Liver (tissue), 9 donors: ENCODE data around the gene LRMDA. TPM values are rescaled to one million over a fixed set of nuclear protein-coding genes. Genes with fewer than 3 reads are reported as not detected.

Experiments used
- DNase-seq: peaks from one replicate; pipeline ENCODE4 v3.0.0-alpha.2; 2017; ENCODE audit warnings: low spot score
- H3K27ac ChIP-seq, 2 donors: one replicate each; pipeline ENCODE4 v1.7.0; 2013; ENCODE audit warnings: inconsistent platforms in 2 of 2, low read length in 2 of 2, control low read depth in 1 of 2, low read depth in 1 of 2, mild to moderate bottlenecking in 1 of 2
- H3K27me3 ChIP-seq, 4 donors: one replicate each; pipeline versions ENCODE4 v1.6.1 to v1.7.0; 2013; ENCODE audit warnings: low read length in 3 of 4, inconsistent platforms in 1 of 4, mild to moderate bottlenecking in 1 of 4, moderate library complexity in 1 of 4; ENCODE audit not compliant: control insufficient read depth in 4 of 4, insufficient read depth in 4 of 4
- H3K36me3 ChIP-seq, 4 donors: one replicate each; pipeline versions ENCODE4 v1.6.1 to v1.7.0; 2013; ENCODE audit warnings: low read length in 3 of 4, mild to moderate bottlenecking in 3 of 4, low read depth in 1 of 4, moderate library complexity in 1 of 4; ENCODE audit not compliant: control insufficient read depth in 4 of 4, insufficient read depth in 3 of 4
- H3K4me1 ChIP-seq, 4 donors: one replicate each; pipeline versions ENCODE4 v1.6.1 to v1.7.0; 2013; ENCODE audit warnings: low read length in 3 of 4, mild to moderate bottlenecking in 3 of 4, moderate library complexity in 1 of 4; ENCODE audit not compliant: control insufficient read depth in 4 of 4, insufficient read depth in 4 of 4
- H3K4me3 ChIP-seq, 3 donors: one replicate each; pipeline versions ENCODE4 v1.6.1 to v1.7.0; 2013; ENCODE audit warnings: low read length in 3 of 3, control low read depth in 1 of 3, low read depth in 1 of 3, mild to moderate bottlenecking in 1 of 3
- H3K9ac ChIP-seq, 2 donors: one replicate each; pipeline ENCODE4 v1.7.0; 2013; ENCODE audit warnings: low read length in 2 of 2, mild to moderate bottlenecking in 2 of 2, moderate library complexity in 2 of 2, control low read depth in 1 of 2, low read depth in 1 of 2
- H3K9me3 ChIP-seq, 4 donors: one replicate each; pipeline versions ENCODE4 v1.6.1 to v1.7.0; 2013; ENCODE audit warnings: low read length in 3 of 4; ENCODE audit not compliant: control insufficient read depth in 4 of 4
- ATF3 ChIP-seq: IDR thresholded peaks from 2 replicates; pipeline ENCODE4 v1.6.1; 2016; ENCODE audit warnings: antibody characterized with exemption
- CTCF ChIP-seq: fragments of 150-350 bp; IDR thresholded peaks from 2 replicates; pipeline ENCODE4 v1.5.1; 2017; ENCODE audit warnings: improper control_type of control experiment, low read depth, low read length; ENCODE audit not compliant: missing input control
- EGR1 ChIP-seq, 2 donors: IDR thresholded peaks; 2 replicates each; pipeline ENCODE4 v1.6.1; 2016 to 2018; ENCODE audit warnings: antibody characterized with exemption in 2 of 2, low read depth in 2 of 2
- FOXA1 ChIP-seq: IDR thresholded peaks from 2 replicates; pipeline ENCODE4 v1.6.1; 2016; ENCODE audit warnings: antibody characterized with exemption
- FOXA2 ChIP-seq: IDR thresholded peaks from 2 replicates; pipeline ENCODE4 v1.6.1; 2016; ENCODE audit warnings: antibody characterized with exemption
- GABPA ChIP-seq, 2 donors: IDR thresholded peaks in 1 of 2; conservative IDR thresholded peaks in 1 of 2; 2 replicates each; pipeline ENCODE4 v1.6.1; 2016; ENCODE audit warnings: antibody characterized with exemption in 2 of 2, mild to moderate bottlenecking in 1 of 2, moderate library complexity in 1 of 2
- HNF4A ChIP-seq, 2 donors: conservative IDR thresholded peaks; 2 replicates each; pipeline ENCODE4 v1.6.1; 2016; ENCODE audit warnings: antibody characterized with exemption in 2 of 2, mild to moderate bottlenecking in 2 of 2
- HNF4G ChIP-seq: IDR thresholded peaks from 2 replicates; pipeline ENCODE4 v1.6.1; 2016; ENCODE audit warnings: antibody characterized with exemption
- JUND ChIP-seq, 2 donors: IDR thresholded peaks; 2 replicates each; pipeline ENCODE4 v1.6.1; 2016; ENCODE audit warnings: antibody characterized with exemption in 2 of 2
- MAX ChIP-seq: IDR thresholded peaks from 2 replicates; pipeline ENCODE4 v1.6.1; 2016; ENCODE audit warnings: antibody characterized with exemption
- NR2F2 ChIP-seq: IDR thresholded peaks from 2 replicates; pipeline ENCODE4 v1.6.1; 2016; ENCODE audit warnings: antibody characterized with exemption
- RAD21 ChIP-seq, 2 donors: IDR thresholded peaks; 2 replicates each; pipeline ENCODE4 v1.6.1; 2016; ENCODE audit warnings: antibody characterized with exemption in 2 of 2, mild to moderate bottlenecking in 2 of 2
- REST ChIP-seq: IDR thresholded peaks from 2 replicates; pipeline ENCODE4 v1.6.1; 2016; ENCODE audit warnings: antibody characterized with exemption, mild to moderate bottlenecking
- RXRA ChIP-seq, 2 donors: IDR thresholded peaks; 2 replicates each; pipeline ENCODE4 v1.6.1; 2017 to 2018; ENCODE audit warnings: antibody characterized with exemption in 2 of 2, mild to moderate bottlenecking in 1 of 2
- SP1 ChIP-seq: IDR thresholded peaks from 2 replicates; pipeline ENCODE4 v1.6.1; 2018; ENCODE audit warnings: antibody characterized with exemption, mild to moderate bottlenecking
- TAF1 ChIP-seq: conservative IDR thresholded peaks from 2 replicates; pipeline ENCODE4 v1.6.1; 2016; ENCODE audit warnings: antibody characterized with exemption, mild to moderate bottlenecking
- YY1 ChIP-seq: IDR thresholded peaks from 2 replicates; pipeline ENCODE4 v1.6.1; 2016; ENCODE audit warnings: antibody characterized with exemption, mild to moderate bottlenecking
- ZBTB33 ChIP-seq: IDR thresholded peaks from 2 replicates; pipeline ENCODE4 v1.6.1; 2016; ENCODE audit warnings: antibody characterized with exemption
- WGBS: extraction: QIAGEN DNeasy Blood & Tissue Kit; methylation state at CpG from one replicate; pipeline ENCODE4 v1.1.7; 2013; 5-methylcytosine and 5-hydroxymethylcytosine counted together
- polyA plus RNA-seq, 2 donors: library from polyadenylated mRNA; stranded (reverse) in 1 of 2; unstranded in 1 of 2; fragments of 200-250 nt in 1 of 2; fragments of >200 nt in 1 of 2; fragmentation: Nextera tagmentation in 1 of 2; extraction: Ambion mirVana in 1 of 2; gene quantifications; one replicate each; pipeline versions ENCODE4 v1.2.1 to v1.2.3, GENCODE V29; 2013 to 2015
- total RNA-seq, 2 donors: library from RNA; depleted of rRNA; stranded (reverse); fragments of >200 nt; gene quantifications; one replicate each; pipeline ENCODE4 v1.2.3, GENCODE V29; 2014
- donor health status: healthy.
- donor health status: healthy.
- donor health status: healthy.
- donor health status: healthy.
- donor health status: healthy.

LRMDA gene
- total and polyA plus RNA-seq, 4 donors, result 7.9 to 15.8 (median 11.3) TPM

- TF ChIP-seq HNF4A (conservative IDR thresholded peaks at IDR 0.05) (no peak), RXRA (IDR thresholded peaks at IDR 0.05) (no peak), YY1 (no peak), REST (no peak), SP1 (no peak), FOXA1 (no peak), TAF1 (no peak), ZBTB33 (no peak), JUND (IDR thresholded peaks at IDR 0.05) (no peak), NR2F2 (no peak), CTCF (no peak), EGR1 (IDR thresholded peaks at IDR 0.05; ENCODE audit: low read depth in 2 of 2) (no peak), HNF4G (no peak), FOXA2 (no peak), GABPA (IDR thresholded peaks at IDR 0.05 in 1 of 2, conservative IDR thresholded peaks at IDR 0.05 in 1 of 2) (no peak), MAX (no peak), RAD21 (IDR thresholded peaks at IDR 0.05) (no peak), ATF3 (no peak)
- Histone ChIP-seq H3K27ac (no peak overlapping the region), H3K4me3 (no peak overlapping the region), H3K4me1 (no peaks in the 10 kb centered on the region), H3K9me3 (peaks cover 0 to 2% (median 0%) of the 10 kb centered on the region in 4 donors), H3K27me3 (no peaks in the 10 kb centered on the region), H3K9ac (no peak overlapping the region), H3K36me3 (no peaks in the 10 kb centered on the region)
- 65% methylated on average over 7 of the region's 7 CpGs for WGBS
- no peak for DNase-seq
These were observed 719.5 kb downstream of the LRMDA start for GRCh38 chr10:76150876-76151288.
